ENCODE data around the gene HORMAD2.
"Not testable (repeated sequence)": the region's sequence is repeated elsewhere in the genome, so short reads cannot be mapped to it uniquely, and the experiment has no call there.

HORMAD2 gene

GRCh38 chr22:30212363-30212995 lies 132.2 kb downstream of the HORMAD2 start:
- DNase-seq, result no peak

- no peak for DNase-seq
Observed at GRCh38 chr22:30212996-30213441, 132.8 kb downstream of the HORMAD2 start.

- DNase-seq, result no peak
Observed at GRCh38 chr22:30214703-30215407, 134.6 kb downstream of the HORMAD2 start.

- DNase-seq, result not testable (repeated sequence)
Observed at GRCh38 chr22:30216272-30216671, 136.0 kb downstream of the HORMAD2 start.

- DNase-seq, result no peak
Observed at GRCh38 chr22:30216710-30217109, 136.4 kb downstream of the HORMAD2 start.

- no peak for DNase-seq
Observed at GRCh38 chr22:30217698-30218560, 137.7 kb downstream of the HORMAD2 start.

- no peak for DNase-seq
Observed at GRCh38 chr22:30219049-30219654, 138.9 kb downstream of the HORMAD2 start.

GRCh38 chr22:30219668-30220278 lies 139.5 kb downstream of the HORMAD2 start:
- no peak for DNase-seq

- DNase-seq, result no peak
Observed at GRCh38 chr22:30220338-30221012, 140.2 kb downstream of the HORMAD2 start.

- peak; percentile 57 for DNase-seq
Observed at GRCh38 chr22:30221121-30221992, 141.1 kb downstream of the HORMAD2 start.

- DNase-seq, result no peak
Observed at GRCh38 chr22:30222321-30222720, 142.1 kb downstream of the HORMAD2 start.

- DNase-seq, result no peak
Observed at GRCh38 chr22:30223303-30223702, 143.0 kb downstream of the HORMAD2 start.

- DNase-seq, result no peak
Observed at GRCh38 chr22:30224161-30224857, 144.0 kb downstream of the HORMAD2 start.

- no peak for DNase-seq
Observed at GRCh38 chr22:30225220-30225927, 145.1 kb downstream of the HORMAD2 start.

- no peak for DNase-seq
Observed at GRCh38 chr22:30226192-30226832, 146.0 kb downstream of the HORMAD2 start.
